ENCODE results near the gene HOXC11.

The HOXC11 gene

GRCh38 chr12:54026640-54027441 is 53.9 kb downstream of the HOXC11 start:
- no peak for DNase-seq
